A673 (cell line): ENCODE data around the gene TET3.

Experiments
- CTCF ChIP-seq: fragments of 300-800, 200-600 bp; sonication (generic); conservative IDR thresholded peaks from 2 replicates; pipeline ENCODE4 v1.5.1; 2017; ENCODE audit warnings: low read depth, mild to moderate bottlenecking, antibody characterized with exemption, low read length, moderate library complexity, mixed read lengths
- EZH2 ChIP-seq: fragments of 200-600 bp; sonication (generic); IDR thresholded peaks from 2 replicates; pipeline ENCODE4 v1.6.1; 2017; ENCODE audit warnings: borderline replicate concordance, low read depth, mild to moderate bottlenecking, mixed read lengths, antibody characterized with exemption, low read length; ENCODE audit not compliant: poor library complexity, severe bottlenecking

DNA sequence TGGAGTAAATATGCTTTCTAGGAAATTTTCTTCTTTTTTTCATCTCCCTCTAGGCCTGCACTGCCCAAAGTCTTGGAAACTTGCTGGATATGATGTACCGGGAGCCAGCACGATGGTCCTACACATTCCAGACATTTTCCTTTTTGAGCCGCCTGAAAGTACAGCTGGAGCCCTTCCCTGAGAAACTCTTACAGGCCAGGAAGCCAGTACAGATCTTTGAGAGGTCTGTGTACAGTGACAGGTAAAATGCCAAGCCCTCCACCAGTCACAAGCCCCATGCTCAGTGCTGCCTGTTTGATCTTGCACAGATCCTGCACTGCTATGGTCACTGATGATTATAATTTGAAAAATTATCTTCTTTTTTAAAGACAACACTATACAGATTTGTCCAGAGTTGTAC lies 38.0 kb upstream of the TET3 start:
- no peak for TF ChIP-seq CTCF
- no peak for TF ChIP-seq EZH2
